ENCODE data around the gene RIPOR1. TPM values are rescaled to one million over a fixed set of nuclear protein-coding genes. Genes with fewer than 3 reads are reported as not detected.

The RIPOR1 gene
- total and polyA plus RNA-seq, 2 experiments from 2014 or later = 7.6 to 22.4 TPM

GRCh38 chr16:67514382-67514828 lies 14.2 kb upstream of the RIPOR1 start:
- 0 out of 2 replicates have a peak, but pooled peaks cover 12% of the 10 kb centered on the region for H3K27me3 ChIP-seq (ENCODE audit: insufficient read depth)
- no peaks in the 10 kb centered on the region; the same call in 2 of the 3 replicates for H3K9me3 Mint-ChIP-seq
- H3F3A ChIP-seq (replicated peaks; ENCODE audit: low read depth) = no peaks in the 10 kb centered on the region
- H4K20me1 ChIP-seq (replicated peaks; ENCODE audit: insufficient read depth) = no peaks in the 10 kb centered on the region
- H3K9me2 ChIP-seq (ENCODE audit: insufficient read depth) = no peaks in the 10 kb centered on the region
- no peaks in the 10 kb centered on the region for H3K4me1 Mint-ChIP-seq
- no peak overlapping the region for H3K4me3 ChIP-seq
- no peak overlapping the region for H2AFZ ChIP-seq
- H3K27ac Mint-ChIP-seq = no peak overlapping the region
- no peaks in the 10 kb centered on the region for H3K79me2 ChIP-seq (replicated peaks; ENCODE audit: insufficient read depth)
- H3K4me3 Mint-ChIP-seq = no peak overlapping the region
- peaks cover 32% of the 10 kb centered on the region for H3K27me3 Mint-ChIP-seq (ENCODE audit: insufficient read depth, low read depth, poor library complexity)
- ATAC-seq (peak; percentile 69), DNase-seq (ENCODE audit: low spot score) (peak; percentile 90)
- H3K4me1 ChIP-seq (ENCODE audit: insufficient read depth) = no peaks in the 10 kb centered on the region
- H3K27ac ChIP-seq (ENCODE audit: low read depth) = no peak overlapping the region
- no peaks in the 10 kb centered on the region for H3K36me3 ChIP-seq (ENCODE audit: insufficient read depth)
- H3K36me3 Mint-ChIP-seq (ENCODE audit: low read depth) = no peaks in the 10 kb centered on the region
- no peak overlapping the region for H3K4me2 ChIP-seq
- TF ChIP-seq CTCF (conservative IDR thresholded peaks at IDR 0.05; ENCODE audit: low read depth in 2 of 2) (peak; percentile 67 to 82), JUNB (IDR thresholded peaks at IDR 0.05; ENCODE audit: unreplicated experiment) (no peak)

- no peak for ATAC-seq
- no peak overlapping the region for H3K4me2 ChIP-seq
- TF ChIP-seq POLR2AphosphoS5 (IDR thresholded peaks at IDR 0.05; ENCODE audit: low read depth) = no peak
- TF ChIP-seq EZH2phosphoT487 (IDR thresholded peaks at IDR 0.05; ENCODE audit: unreplicated experiment) = no peak
- no peak for TF ChIP-seq ZNF462 (CRISPR knock-in tag; IDR thresholded peaks at IDR 0.05)
- no peak for TF ChIP-seq STAT1 (IDR thresholded peaks at IDR 0.05; ENCODE audit: unreplicated experiment)
- TF ChIP-seq NANOG (IDR thresholded peaks at IDR 0.05; ENCODE audit: borderline replicate concordance) = no peak
- TF ChIP-seq ZNF331 (CRISPR knock-in tag; IDR thresholded peaks at IDR 0.05; ENCODE audit: low read depth) = no peak
- TF ChIP-seq ZNF114 (CRISPR knock-in tag; IDR thresholded peaks at IDR 0.05) = no peak
- TF ChIP-seq CREB1 (CRISPR knock-in tag; IDR thresholded peaks at IDR 0.05; ENCODE audit: low read depth) = no peak
- no peak for TF ChIP-seq JUNB (IDR thresholded peaks at IDR 0.05; ENCODE audit: unreplicated experiment)
- TF ChIP-seq ETS1 (IDR thresholded peaks at IDR 0.05) = no peak
Measured at GRCh38 chr16:67516296-67517154, 12.1 kb upstream of the RIPOR1 start.

More at GRCh38 chr16:67516296-67517154, 12.1 kb upstream of the RIPOR1 start:
- Histone ChIP-seq H3K4me1 (ENCODE audit: insufficient read depth) (no peaks in the 10 kb centered on the region), H4K20me1 (replicated peaks; ENCODE audit: insufficient read depth) (no peaks in the 10 kb centered on the region), H3K27me3 (ENCODE audit: insufficient read depth) (peaks cover 17% of the 10 kb centered on the region; the same call in 1 of the 2 replicates), H3K36me3 (ENCODE audit: insufficient read depth) (no peaks in the 10 kb centered on the region), H2AFZ (no peak overlapping the region), H3K4me3 (no peak overlapping the region), H3K79me2 (replicated peaks; ENCODE audit: insufficient read depth) (no peaks in the 10 kb centered on the region), H3K9me2 (ENCODE audit: insufficient read depth) (no peaks in the 10 kb centered on the region), H3K27ac (ENCODE audit: low read depth) (no peak overlapping the region), H3F3A (replicated peaks; ENCODE audit: low read depth) (no peaks in the 10 kb centered on the region)
- DNase-seq (ENCODE audit: low spot score) = no peak
- peaks cover 39% of the 10 kb centered on the region for H3K27me3 Mint-ChIP-seq (ENCODE audit: insufficient read depth, low read depth, poor library complexity)
- no peak overlapping the region for H3K4me3 Mint-ChIP-seq
- no peaks in the 10 kb centered on the region for H3K36me3 Mint-ChIP-seq (ENCODE audit: low read depth)
- no peaks in the 10 kb centered on the region; the same call in 2 of the 3 replicates for H3K9me3 Mint-ChIP-seq
- H3K27ac Mint-ChIP-seq = no peak overlapping the region
- no peaks in the 10 kb centered on the region; the same call in 2 of the 3 replicates for H3K4me1 Mint-ChIP-seq

Measured in GM23338 (cell line).